Keratinocyte (primary cell): ENCODE results near the gene TOP3B.

ENCODE experiments used
- EZH2 ChIP-seq: IDR thresholded peaks from one replicate; pipeline ENCODE4 v1.6.1; 2012; ENCODE audit warnings: inconsistent platforms, mild to moderate bottlenecking, low read length, moderate library complexity
- TF ChIP-seq, protein P1 (sequence below), 3 experiments: IDR thresholded peaks in 1 of 3; conservative IDR thresholded peaks in 1 of 3; optimal IDR thresholded peaks in 1 of 3; 2 replicates in 2 of 3; 3 replicates in 1 of 3; pipeline versions ENCODE3 to v1.5.1; 2011; ENCODE audit warnings: low read length in 3 of 3, mild to moderate bottlenecking in 3 of 3, moderate library complexity in 2 of 3, control low read depth in 1 of 3, inconsistent platforms in 1 of 3; ENCODE audit not compliant: insufficient read depth in 2 of 3; ENCODE audit errors: extremely low read depth in 1 of 3

DNA sequence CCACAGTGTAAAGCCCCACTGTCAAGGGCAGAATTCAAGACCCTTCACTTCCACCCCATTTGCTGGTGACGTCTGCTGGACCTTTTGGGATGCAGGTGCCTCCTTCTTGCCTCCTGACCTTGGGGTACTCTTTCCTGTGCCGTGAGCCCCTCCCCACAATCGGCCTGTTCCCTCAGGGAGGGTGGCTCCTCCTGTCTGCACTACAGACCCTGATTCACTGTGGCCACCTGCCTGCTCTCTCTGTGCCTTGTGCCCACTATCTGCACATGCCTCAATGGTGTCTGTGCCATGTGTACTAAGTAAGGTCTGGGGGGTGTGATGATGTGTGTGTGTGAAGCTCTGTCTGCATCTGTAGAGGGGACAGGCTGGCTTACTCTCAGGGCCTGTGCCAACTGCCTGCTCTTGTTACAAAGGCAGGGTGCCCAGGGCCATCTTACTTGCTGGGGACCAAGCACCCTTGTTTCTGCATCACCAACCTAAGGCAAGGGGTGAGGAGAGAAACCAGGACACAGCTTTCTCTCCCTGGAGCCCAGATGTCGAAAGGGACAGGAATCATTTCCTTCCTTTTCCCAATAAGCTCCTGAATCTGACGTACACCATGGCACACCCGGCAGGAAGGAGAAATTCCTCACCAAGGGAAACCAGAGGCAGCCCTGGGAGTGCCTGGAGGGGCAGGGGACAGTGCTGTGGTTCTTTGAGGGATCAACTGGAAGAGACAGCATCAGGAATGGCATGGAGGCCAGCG lies 33.6 kb downstream of the TOP3B start:
- TF ChIP-seq, protein P1, sequence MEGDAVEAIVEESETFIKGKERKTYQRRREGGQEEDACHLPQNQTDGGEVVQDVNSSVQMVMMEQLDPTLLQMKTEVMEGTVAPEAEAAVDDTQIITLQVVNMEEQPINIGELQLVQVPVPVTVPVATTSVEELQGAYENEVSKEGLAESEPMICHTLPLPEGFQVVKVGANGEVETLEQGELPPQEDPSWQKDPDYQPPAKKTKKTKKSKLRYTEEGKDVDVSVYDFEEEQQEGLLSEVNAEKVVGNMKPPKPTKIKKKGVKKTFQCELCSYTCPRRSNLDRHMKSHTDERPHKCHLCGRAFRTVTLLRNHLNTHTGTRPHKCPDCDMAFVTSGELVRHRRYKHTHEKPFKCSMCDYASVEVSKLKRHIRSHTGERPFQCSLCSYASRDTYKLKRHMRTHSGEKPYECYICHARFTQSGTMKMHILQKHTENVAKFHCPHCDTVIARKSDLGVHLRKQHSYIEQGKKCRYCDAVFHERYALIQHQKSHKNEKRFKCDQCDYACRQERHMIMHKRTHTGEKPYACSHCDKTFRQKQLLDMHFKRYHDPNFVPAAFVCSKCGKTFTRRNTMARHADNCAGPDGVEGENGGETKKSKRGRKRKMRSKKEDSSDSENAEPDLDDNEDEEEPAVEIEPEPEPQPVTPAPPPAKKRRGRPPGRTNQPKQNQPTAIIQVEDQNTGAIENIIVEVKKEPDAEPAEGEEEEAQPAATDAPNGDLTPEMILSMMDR (optimal IDR thresholded peaks at IDR 0.05 in 1 of 3, IDR thresholded peaks at IDR 0.05 in 1 of 3, conservative IDR thresholded peaks at IDR 0.05 in 1 of 3; ENCODE audit: extremely low read depth in 1 of 3, insufficient read depth in 2 of 3, low read length in 3 of 3): no peak
- no peak for TF ChIP-seq EZH2
